Activated CD8-positive, alpha-beta memory T cell treated with anti-CD3 and anti-CD28 coated beads for 36 hours (primary cell): Measurements from ENCODE around the gene TGFBR3. TPM values are rescaled to one million over a fixed set of nuclear protein-coding genes. Genes with fewer than 3 reads are reported as not detected.

ENCODE experiments used
- CTCF ChIA-PET: fragments of 350-600 bp; sonication (Branson Sonifier 250); formaldehyde crosslinking; loops from one replicate; lab custom pipeline; 2021; ENCODE audit warnings: antibody characterized with exemption; lab: Charles Lee
- POLR2A ChIA-PET: fragments of 350-600 bp; sonication (Branson Sonifier 250); formaldehyde crosslinking; loops from one replicate; lab custom pipeline; 2021; ENCODE audit warnings: antibody characterized with exemption; lab: Charles Lee
- total RNA-seq, 2 experiments: library from RNA; stranded (reverse); gene quantifications; one replicate each; pipeline ENCODE4 v1.2.3, GENCODE V29; 2021

Gene TGFBR3
- total RNA-seq = 10 to 100 TPM; 17.3 to 18.7 TPM

DNA sequence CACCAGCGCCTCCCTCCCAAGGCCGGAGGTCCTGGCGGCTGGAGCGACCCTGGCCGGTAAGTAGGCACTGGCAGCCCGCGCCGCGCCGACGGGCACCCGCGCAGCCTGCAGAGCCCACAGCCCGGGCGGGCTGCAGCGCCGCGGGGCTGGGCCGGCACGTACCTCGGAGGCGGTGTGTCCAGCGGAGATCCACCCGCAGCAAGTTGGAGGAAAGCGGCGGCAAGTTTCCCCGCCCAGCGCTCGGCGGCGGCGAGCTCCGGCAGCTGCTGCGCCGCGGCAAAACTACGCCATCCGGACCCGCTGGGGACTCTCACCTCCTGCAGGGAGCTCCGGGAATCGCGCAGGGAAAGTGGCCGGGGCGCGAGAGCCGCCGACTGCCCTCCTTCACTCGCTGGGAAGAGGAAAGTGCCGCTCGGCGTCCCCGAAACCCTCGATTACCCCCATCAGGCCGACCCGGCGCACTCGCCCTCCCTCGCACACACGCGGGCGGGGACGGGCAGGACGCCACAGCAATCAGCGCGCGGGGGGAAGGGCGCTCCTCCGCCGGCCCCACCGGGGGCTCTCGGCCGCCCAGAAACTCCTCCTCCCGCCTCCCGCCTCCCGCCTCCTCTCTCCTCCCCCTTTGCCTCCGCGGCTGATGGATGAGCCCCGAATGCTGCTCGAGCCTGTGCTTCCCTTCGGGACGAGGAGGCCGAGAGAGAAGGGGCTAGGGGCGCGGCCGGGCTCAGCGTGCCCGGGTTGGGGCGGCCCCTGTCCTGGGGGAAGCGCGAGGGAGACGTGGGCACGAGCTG lies at the start of gene TGFBR3:
Gene TGFBR3, minus strand, starts transcription at position 436 of the 791 bp plus-strand sequence. CDS start 24,620 bp downstream, outside the sequence.
- CTCF ChIA-PET = interaction anchor here (0.9 to 1.5 kb wide), 2 partner anchors 13 to 50 kb away, joined by 3 to 4 read pairs; no protein-coding TSS in a partner anchor
- POLR2A ChIA-PET = interaction anchor here (0.8 to 1.6 kb wide), 2 partner anchors 81 to 329 kb away, joined by 4 to 6 read pairs; no protein-coding TSS in a partner anchor

GRCh38 chr1:91929250-91929649 lies 43.3 kb upstream of the TGFBR3 start:
- POLR2A ChIA-PET = no interaction called here

GRCh38 chr1:91928026-91928425 lies 42.1 kb upstream of the TGFBR3 start:
- POLR2A ChIA-PET = no interaction called here
- CTCF ChIA-PET = interaction anchor here (0.7 to 1.6 kb wide), 4 partner anchors 400 to 452 kb away, joined by 3 to 6 read pairs (median 4); no protein-coding TSS in a partner anchor

More at GRCh38 chr1:91929250-91929649, 43.3 kb upstream of the TGFBR3 start:
- CTCF ChIA-PET = interaction anchor here (0.6 to 1.5 kb wide), 5 partner anchors 244 to 649 kb away, joined by 3 to 4 read pairs (median 4); no protein-coding TSS in a partner anchor

GRCh38 chr1:91925644-91926435 lies 39.9 kb upstream of the TGFBR3 start:
- CTCF ChIA-PET = interaction anchor here (0.9 to 1.2 kb wide), 2 partner anchors 13 to 374 kb away, joined by 3 read pairs; no protein-coding TSS in a partner anchor
- POLR2A ChIA-PET = no interaction called here

DNA sequence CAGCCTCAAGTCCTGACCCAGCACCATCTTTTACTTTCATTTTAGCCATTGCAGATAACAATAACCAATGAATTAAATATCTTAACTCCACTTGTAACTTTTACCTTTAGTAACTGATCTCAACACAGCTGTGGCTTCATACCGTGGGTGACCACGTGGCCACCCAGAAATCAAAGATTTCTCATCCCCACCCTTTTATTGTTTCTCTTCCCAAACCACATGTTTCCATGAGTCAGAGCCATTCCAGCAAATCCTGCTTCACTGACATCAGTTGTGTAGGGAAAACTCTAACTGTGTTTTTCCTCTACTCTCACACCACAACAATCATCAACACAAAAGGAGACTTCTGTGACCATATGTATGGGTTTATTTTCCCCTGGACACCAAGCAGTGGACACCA lies 38.2 kb upstream of the TGFBR3 start:
- ChIA-PET CTCF (no interaction called here), POLR2A (no interaction called here)

DNA sequence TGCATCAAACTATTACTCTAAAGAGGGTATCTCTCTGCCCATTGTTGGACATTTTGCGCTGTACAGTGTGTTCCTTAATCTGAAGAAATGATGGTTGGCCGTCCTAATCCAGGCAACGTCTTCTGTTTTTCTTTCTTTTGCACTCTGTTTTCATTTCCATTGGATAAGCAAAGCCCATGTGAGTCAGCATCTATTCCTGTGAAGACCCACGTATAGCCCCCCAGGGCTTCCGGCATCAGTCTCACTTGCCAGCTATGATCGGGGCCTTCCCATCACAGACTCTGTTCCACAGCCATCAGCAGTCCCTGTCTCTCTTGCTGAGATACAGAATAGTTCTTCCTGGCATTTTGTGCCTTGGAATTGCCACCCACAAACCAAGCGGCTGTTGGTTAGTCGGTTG lies 34.0 kb upstream of the TGFBR3 start:
- CTCF ChIA-PET = no interaction called here
- POLR2A ChIA-PET = no interaction called here

DNA sequence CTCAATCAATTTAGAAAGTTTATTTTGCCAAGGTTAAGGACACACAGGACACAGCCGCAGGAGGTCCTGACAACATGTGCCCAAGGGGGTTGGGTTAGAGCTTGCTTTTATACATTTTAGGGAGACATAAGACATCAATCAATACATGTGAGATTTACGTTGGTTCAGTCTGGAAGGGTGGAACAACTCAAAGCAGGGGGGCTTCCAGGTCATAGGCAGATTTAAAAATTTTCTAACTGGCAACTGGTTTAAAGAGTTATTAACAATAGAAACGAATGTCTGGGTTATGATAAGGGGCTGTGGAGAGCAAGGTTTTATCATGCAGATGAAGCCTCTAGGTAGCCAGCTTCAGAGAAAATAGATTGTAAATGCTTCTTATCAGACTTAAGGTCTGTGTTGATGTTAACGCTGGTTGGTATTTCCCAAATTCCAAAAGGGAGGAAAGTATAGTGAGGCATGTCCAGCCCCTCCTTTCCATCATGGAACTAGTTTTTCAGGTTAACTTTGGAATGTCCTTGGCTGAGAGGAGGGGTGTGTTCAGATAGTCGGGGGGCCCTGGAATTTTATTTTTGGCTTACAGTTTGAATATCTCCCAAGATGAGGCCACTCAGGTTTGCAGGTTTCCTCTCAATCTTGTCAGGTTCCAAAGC lies 31.0 kb upstream of the TGFBR3 start:
- ChIA-PET CTCF (no interaction called here), POLR2A (no interaction called here)

GRCh38 chr1:91916046-91916445 lies 30.1 kb upstream of the TGFBR3 start:
- ChIA-PET CTCF (no interaction called here), POLR2A (no interaction called here)

GRCh38 chr1:91913018-91913417 lies 27.1 kb upstream of the TGFBR3 start:
- CTCF ChIA-PET = no interaction called here

DNA sequence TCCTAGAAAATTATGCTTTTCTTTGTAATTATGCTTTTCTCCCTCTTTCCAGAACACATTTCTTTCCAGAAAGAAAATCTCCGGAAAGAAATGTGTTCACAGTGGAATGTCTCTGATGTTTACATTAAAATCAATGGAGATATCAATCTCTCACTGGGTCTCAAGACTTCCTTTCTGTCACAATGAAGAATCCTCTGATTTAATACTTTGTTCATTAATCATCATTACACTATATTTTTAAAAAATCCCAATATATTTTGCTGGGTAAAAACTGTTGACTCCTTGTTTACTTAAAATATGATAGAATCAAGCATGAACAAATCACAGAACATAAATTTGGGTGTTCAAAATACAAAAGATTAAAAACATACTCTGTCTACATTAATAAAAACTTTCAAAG lies 26.3 kb upstream of the TGFBR3 start:
- CTCF ChIA-PET = no interaction called here
- POLR2A ChIA-PET = no interaction called here

More at GRCh38 chr1:91913018-91913417, 27.1 kb upstream of the TGFBR3 start:
- POLR2A ChIA-PET = no interaction called here

DNA sequence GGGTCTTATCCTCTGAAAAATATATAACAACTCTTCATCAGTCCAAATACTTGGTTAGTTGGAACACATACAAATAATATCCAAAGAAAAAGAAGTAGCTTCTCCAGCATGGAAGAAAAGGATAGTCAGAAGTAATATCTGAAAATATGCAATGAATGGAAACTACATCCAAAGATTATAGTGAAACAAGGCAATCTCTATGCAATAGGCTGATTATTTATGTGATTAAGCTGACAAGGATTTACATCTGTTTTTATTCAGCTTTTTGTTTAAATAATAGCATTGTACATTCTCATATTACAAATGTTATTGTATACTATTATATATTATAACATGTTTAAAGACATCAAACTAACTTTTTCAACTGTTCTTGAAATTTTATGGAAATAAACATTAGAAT lies 15.3 kb upstream of the TGFBR3 start:
- ChIA-PET POLR2A (no interaction called here), CTCF (no interaction called here)

DNA sequence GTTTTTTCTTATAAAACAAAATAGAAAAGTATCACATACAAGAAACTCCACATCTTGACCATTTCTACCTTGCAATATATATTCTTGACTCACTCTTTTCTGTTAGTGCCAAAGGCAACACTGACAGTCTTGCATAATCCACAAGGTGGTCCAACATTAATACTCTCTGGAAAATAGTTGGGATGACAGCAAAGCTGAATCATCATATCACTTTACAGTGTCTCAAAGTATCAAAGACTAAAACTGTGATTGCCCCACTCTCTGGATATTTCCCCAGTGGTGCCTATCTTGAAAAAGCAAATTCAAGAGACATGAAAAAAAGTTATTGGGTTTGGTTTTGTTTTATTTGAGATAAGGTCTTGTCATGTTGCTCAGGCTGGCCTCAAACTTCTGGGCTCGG lies 14.6 kb upstream of the TGFBR3 start:
- ChIA-PET CTCF (no interaction called here), POLR2A (no interaction called here)

DNA sequence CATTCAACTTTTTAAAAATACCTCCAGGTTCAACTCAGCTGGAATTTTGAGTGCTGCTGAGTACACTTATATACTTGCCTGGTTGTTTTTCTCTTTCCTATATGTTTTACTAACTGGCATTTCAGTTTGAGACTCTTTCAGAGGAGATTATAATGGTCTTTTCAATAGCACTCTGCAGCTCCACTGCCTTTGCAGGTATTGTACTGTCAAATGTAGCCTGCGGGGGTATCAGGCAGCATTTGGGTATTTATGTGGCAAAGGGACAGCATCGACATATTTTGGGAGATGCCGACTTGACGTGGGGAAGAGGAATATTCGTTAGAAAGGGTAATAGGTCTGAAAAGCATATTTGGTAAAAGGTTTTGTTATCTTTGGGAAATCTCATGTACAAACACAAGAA lies 11.1 kb upstream of the TGFBR3 start:
- ChIA-PET POLR2A (no interaction called here), CTCF (no interaction called here)

DNA sequence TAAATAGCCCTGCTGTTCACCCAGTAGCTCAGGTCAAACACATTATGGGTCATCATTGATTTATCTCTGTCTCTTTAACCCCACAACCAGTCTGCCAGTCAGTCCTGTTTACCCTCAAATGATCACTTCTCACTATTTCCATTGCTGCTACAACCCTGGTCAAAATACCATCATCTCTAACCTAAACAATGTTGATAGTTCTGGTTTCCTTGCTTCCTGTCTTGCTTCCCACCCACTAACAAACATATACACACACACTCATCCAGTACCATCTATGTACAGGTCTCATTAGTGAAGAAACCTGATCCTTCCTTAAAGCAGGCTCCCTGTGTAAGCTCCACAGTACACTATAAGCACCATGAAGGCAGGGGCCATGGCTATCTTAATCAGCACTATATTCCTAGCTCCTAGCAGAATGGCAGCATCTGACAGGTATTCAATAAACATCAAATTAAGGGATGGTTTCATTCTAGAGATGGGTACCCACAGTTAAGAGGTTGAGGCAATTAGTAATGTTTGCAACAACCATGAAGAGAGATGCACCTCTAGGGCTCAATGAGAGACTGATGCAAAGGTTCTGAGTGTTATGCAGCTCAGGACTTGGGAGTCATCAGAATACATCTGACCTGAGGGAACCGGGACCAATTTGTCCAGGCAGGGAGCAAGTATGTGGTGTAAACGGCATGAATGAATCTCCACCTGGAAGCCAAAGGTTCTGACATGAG lies 10.0 kb upstream of the TGFBR3 start:
- CTCF ChIA-PET = no interaction called here

DNA sequence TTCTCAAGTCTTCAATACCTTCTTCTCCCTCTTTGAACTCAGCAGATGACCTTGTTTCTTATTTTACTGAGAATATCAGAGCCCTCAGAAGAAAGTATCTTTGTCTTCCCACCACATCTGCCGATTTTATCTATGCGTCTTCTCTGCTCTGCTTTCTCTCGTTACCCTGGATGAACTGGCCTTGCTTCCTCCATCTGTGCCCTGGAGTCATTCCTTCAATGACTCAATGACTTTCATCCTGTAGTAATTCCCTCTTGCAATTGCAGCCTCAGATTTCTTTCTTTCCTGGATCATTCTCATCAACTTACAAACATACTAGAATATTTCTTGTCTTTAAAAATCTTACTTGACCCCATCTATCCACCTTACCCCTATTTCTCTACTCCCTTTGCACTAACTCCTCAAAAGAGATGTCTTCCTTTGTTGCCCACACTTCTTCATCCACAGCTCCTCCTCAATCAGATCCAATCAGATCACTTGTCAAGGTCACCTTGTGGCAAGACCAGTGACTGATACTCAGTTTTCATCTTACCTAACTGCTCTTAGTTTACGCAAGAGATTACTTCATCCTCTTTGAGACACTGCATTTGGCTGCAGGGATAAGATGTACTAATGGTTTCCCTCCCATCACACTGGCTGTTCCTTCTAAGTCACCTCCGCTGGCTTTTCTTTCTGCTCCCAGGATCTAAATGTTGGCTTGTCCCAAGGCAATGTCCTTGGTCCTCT lies 8.2 kb upstream of the TGFBR3 start:
- ChIA-PET CTCF (no interaction called here), POLR2A (no interaction called here)

More for the DNA sequence above, 10.0 kb upstream of the TGFBR3 start:
- POLR2A ChIA-PET = no interaction called here

- CTCF ChIA-PET = no interaction called here
- POLR2A ChIA-PET = no interaction called here
Observed at GRCh38 chr1:91891969-91892368, 6.0 kb upstream of the TGFBR3 start.

- CTCF ChIA-PET = no interaction called here
- POLR2A ChIA-PET = no interaction called here
Observed at GRCh38 chr1:91891454-91891853, 5.5 kb upstream of the TGFBR3 start.

DNA sequence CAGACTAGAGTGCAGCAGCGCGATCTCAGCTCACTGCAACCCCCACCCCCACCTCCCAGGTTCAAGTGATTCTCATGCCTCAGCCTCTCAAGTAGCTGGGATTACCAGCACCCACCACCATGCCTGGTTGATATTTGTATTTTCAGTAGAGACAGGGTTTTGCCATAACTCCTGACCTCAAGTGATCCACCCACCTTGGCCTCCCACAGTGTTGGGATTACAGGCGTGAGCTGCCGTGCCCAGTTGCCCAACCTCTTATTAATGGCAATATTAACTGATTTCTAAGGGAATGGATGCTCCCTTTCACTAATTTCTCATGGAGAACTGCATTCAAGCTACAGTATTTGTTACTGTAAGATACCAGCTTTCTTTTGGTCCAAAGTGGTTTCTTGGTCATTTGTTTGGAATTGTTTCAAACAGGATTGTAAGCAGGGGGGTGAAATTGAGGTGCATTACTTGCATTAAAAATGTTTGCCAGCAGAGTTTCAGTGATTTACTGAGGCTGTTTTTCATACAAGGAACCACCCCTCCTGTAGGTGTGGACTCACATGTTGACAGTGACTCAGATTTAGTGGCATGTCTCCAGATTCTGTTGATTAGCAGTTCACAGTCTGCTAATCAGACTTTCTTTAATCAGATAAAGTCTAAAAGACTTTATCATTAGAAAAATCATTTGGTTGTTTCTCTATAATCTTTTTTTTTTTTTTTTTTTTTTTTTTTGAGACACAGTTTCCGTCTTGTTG lies 3.9 kb upstream of the TGFBR3 start:
- POLR2A ChIA-PET = no interaction called here
- CTCF ChIA-PET = interaction anchor here (0.7 kb wide), 1 partner anchor 14 kb away, joined by 3 read pairs; no protein-coding TSS in a partner anchor
